Neural crest cell (in vitro differentiated cells): Measurements from ENCODE around the gene CREG2. TPM values are rescaled to one million over a fixed set of nuclear protein-coding genes. Genes with fewer than 3 reads are reported as not detected.

Experiments
- DNase-seq: peaks from one replicate; pipeline ENCODE4 v3.0.0; 2021; ENCODE audit warnings: low read depth, mixed read lengths, low spot score
- H3K27ac Mint-ChIP-seq: one replicate; pipeline ENCODE4 v1.8.0; 2021; ENCODE audit warnings: mild to moderate bottlenecking, mixed read lengths; ENCODE audit not compliant: unreplicated experiment
- H3K27me3 Mint-ChIP-seq: 2 replicates; pipeline ENCODE4 v1.8.0; 2021; ENCODE audit warnings: low read depth, mild to moderate bottlenecking, mixed read lengths
- H3K36me3 Mint-ChIP-seq: 2 replicates; pipeline ENCODE4 v1.8.0; 2021; ENCODE audit warnings: low read depth, mild to moderate bottlenecking, mixed read lengths
- H3K4me1 Mint-ChIP-seq: 2 replicates; pipeline ENCODE4 v1.8.0; 2021; ENCODE audit warnings: mixed read lengths
- H3K4me3 Mint-ChIP-seq: one replicate; pipeline ENCODE4 v1.8.0; 2021; ENCODE audit warnings: mild to moderate bottlenecking, mixed read lengths
- H3K9me3 Mint-ChIP-seq: 2 replicates; pipeline ENCODE4 v1.8.0; 2021; ENCODE audit warnings: mixed read lengths
- total RNA-seq: library from RNA; stranded (reverse); gene quantifications from 2 replicates; pipeline ENCODE4 v1.2.1, GENCODE V29; 2021
- TF ChIP-seq, protein P1 (sequence below): fragments of 200-600 bp; sonication (generic); conservative IDR thresholded peaks from 2 replicates; pipeline ENCODE4 v1.5.0; 2021; ENCODE audit warnings: antibody characterized with exemption, mild to moderate bottlenecking

CREG2 gene
- total RNA-seq, 1 donor from 2014 or later = 0.63 TPM

DNA sequence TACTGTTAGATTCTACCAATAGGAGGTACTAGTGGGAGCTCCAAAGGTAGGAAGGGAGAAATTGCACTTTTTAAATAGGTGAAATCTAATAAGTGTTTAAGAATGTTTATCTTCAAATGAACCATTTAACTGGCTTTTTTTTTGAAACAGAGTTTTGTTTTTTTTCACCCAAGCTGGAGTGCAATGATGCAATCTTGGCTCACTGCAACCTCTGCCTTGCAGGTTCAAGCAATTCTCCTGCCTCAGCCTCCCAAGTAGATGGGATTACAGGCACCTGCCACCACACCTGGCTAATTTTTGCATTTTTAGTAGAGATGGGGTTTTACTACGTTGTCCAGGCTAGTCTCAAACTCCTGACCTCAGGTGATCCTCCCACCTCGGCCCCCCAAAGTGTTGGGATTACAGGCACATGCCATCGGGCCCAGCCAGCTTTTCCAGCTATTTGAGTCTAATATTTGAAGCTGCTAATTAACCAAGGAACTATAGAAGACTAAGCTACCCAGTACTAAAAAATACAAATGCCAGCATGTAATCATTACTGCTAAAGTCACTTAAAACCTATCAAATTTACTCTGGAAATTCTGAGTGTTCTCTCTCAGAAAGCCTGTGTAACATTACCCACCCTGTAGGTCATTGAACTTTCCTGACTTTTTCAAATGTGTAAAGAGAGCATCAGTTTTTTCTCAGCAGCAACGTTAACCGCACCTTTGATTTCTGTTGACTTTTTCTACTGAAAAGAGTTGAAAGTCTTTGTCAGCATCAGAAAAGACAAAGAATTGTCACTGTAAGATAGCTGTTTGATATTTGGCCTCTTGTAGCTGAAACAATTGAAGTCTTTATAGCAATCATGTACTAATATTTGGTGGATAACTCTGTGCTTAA, 54.2 kb downstream of the CREG2 start:
- no peaks in the 10 kb centered on the region for H3K9me3 Mint-ChIP-seq
- H3K27ac Mint-ChIP-seq = no peak overlapping the region
- TF ChIP-seq, protein P1, sequence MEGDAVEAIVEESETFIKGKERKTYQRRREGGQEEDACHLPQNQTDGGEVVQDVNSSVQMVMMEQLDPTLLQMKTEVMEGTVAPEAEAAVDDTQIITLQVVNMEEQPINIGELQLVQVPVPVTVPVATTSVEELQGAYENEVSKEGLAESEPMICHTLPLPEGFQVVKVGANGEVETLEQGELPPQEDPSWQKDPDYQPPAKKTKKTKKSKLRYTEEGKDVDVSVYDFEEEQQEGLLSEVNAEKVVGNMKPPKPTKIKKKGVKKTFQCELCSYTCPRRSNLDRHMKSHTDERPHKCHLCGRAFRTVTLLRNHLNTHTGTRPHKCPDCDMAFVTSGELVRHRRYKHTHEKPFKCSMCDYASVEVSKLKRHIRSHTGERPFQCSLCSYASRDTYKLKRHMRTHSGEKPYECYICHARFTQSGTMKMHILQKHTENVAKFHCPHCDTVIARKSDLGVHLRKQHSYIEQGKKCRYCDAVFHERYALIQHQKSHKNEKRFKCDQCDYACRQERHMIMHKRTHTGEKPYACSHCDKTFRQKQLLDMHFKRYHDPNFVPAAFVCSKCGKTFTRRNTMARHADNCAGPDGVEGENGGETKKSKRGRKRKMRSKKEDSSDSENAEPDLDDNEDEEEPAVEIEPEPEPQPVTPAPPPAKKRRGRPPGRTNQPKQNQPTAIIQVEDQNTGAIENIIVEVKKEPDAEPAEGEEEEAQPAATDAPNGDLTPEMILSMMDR = no peak
- DNase-seq = no peak
- H3K4me3 Mint-ChIP-seq = no peak overlapping the region
- peaks cover 21% of the 10 kb centered on the region for H3K4me1 Mint-ChIP-seq
- no peaks in the 10 kb centered on the region for H3K36me3 Mint-ChIP-seq
- H3K27me3 Mint-ChIP-seq = no peaks in the 10 kb centered on the region

DNA sequence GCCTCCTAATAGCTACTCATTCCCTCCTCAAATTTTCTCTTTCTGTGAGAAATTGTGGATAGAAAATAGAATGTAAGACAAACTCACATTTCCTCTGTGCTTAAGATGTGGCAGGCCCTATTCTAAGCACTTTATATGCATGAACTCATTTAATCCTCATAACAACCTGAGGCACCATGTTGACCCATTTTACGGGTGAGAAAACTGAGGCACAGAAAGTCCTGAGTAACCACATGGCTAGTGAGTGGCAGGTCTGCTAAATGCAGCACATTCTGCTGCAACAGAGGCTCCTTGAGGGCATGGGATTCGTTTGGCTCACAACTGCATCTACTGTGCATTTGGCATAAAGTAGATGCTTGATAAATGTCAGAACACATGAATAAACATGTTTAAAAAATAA, 56.1 kb downstream of the CREG2 start:
- Mint-ChIP-seq H3K27me3 (no peaks in the 10 kb centered on the region), H3K36me3 (no peaks in the 10 kb centered on the region), H3K4me1 (peaks cover 21% of the 10 kb centered on the region), H3K9me3 (no peaks in the 10 kb centered on the region), H3K27ac (peak overlapping the region; percentile 98), H3K4me3 (no peak overlapping the region)
- DNase-seq = no peak
- TF ChIP-seq, protein P1 = no peak

DNA sequence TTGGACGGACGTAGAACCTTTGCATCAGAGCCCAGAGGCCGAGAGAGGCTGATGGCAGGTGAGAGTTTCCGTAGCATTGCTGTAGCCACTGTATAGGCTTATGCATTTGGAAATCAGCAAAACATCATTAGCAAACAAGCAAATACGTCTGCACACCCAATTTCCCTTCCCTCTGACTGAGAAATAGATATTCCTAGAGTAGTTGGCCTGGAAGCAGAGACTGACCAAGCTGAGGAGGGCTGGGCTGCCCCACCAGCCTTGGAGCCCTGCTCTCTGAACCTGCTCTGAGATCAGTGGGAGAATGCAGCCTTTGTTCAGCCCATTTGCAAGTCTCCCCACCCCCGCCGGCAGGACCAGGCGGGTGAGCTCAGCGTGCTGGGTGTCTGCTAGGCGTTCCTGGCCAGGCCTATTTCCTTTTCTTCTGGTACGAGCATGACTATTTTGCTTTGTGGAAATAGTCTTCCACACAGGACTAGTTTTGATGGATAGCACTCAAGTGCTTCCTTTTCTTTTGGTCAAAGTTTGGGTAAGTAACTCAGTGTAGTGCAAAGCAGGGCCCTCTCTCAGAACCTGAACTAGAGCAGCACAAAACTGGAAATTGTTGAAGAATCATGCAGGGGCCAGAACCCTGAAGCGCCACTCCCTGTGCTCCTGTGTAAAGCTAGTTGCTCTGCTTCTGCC, 56.9 kb downstream of the CREG2 start:
- DNase-seq = peak; percentile 47
- TF ChIP-seq, protein P1 = no peak
- Mint-ChIP-seq H3K4me3 (no peak overlapping the region), H3K9me3 (no peaks in the 10 kb centered on the region), H3K27me3 (no peaks in the 10 kb centered on the region), H3K27ac (peak overlapping the region; percentile 98), H3K4me1 (peaks cover 21% of the 10 kb centered on the region), H3K36me3 (no peaks in the 10 kb centered on the region)

DNA sequence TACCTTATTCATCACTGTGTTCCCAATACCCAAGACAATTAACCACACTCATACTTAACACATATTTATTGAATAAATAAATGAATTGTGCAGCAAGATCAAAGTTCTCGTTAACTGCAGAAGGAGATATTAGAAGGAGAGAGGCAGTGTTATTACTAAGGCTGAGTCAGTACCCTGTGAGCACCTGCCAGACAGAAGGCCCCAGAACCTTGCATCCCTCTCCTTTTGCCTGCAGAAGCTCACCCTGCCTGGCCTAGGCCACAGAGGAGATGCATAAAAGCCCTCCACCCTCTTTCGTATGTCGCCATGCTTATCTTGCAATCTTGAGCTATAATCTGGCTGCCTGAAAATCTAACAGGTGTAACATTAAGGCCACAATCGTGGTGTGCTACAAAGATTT, 58.3 kb downstream of the CREG2 start:
- no peak for DNase-seq
- H3K4me3 Mint-ChIP-seq = no peak overlapping the region
- H3K27ac Mint-ChIP-seq = no peak overlapping the region
- H3K27me3 Mint-ChIP-seq = no peaks in the 10 kb centered on the region
- no peaks in the 10 kb centered on the region for H3K9me3 Mint-ChIP-seq
- no peaks in the 10 kb centered on the region for H3K36me3 Mint-ChIP-seq
- TF ChIP-seq, protein P1 = no peak
- H3K4me1 Mint-ChIP-seq = peaks cover 21% of the 10 kb centered on the region

DNA sequence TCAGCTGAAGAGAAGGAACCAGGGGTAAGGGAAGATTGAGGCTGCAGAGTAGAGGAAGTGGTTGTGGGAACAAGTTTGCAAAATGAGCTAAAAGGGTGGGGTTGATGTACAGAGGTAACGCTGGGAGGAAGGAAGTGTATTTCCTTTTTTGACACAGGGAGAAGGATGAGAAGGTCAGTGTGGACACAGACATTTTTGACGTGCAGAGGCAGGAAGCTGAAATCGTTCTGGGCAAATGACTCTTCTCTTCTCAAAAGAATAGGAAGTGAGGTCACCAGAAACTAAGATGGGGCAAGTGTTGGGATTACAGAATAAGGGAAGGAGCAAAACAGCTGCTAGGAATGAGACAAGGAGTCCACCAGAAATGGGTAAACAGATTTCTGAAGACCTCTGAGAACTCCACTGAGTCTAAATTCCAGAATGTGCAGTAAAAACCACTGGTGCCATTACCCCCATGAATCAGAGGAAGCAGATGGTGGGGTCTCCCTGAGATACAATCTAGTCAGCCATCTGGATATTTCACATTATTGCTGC, 58.8 kb downstream of the CREG2 start:
- H3K27me3 Mint-ChIP-seq = no peaks in the 10 kb centered on the region
- no peak overlapping the region for H3K27ac Mint-ChIP-seq
- DNase-seq = no peak
- TF ChIP-seq, protein P1 = no peak
- H3K4me1 Mint-ChIP-seq = peaks cover 21% of the 10 kb centered on the region
- no peaks in the 10 kb centered on the region for H3K36me3 Mint-ChIP-seq
- no peaks in the 10 kb centered on the region for H3K9me3 Mint-ChIP-seq
- H3K4me3 Mint-ChIP-seq = no peak overlapping the region
